HEK293T (cell line): ENCODE measurements around the gene VPS16.

Source experiments
- BHLHE40 ChIP-seq: fragments of 450-650 bp; IDR thresholded peaks from 2 replicates; pipeline ENCODE4 v1.6.1; 2016; ENCODE audit warnings: mild to moderate bottlenecking, moderate library complexity, borderline replicate concordance
- SP1 ChIP-seq: fragments of 450-650 bp; IDR thresholded peaks from 2 replicates; pipeline ENCODE4 v1.6.1; 2017

DNA sequence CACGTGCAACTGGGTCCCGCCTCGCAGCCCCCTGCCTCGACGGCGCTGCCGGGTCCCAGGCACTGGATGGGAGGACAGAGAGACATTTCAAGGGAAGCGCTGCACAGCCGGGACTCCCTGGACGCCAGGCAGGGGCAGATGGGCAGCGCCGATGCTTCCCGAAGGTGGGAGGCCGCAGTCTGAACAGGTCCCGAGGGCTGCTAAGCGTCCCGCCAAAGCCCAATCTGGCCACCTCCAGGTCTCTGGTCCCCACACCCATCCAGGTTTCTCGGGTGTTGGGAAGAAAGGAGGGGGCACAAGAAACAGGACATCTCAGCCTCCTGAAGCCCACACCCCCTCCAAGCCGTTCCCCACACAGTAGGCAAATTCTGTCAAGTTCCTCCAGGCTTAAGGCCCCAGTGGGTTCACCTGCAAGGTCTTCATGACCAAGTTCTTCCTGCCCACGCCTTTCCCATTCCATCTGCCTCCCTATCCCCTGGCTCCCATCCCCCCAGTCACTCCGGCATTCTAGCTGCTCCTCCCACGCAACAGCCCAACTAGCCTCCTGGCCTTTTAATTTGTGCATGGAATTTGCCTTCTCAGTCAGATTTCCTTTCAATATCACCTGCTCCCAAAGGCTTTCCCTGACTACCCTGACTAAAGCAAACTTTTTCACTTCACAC lies 34.7 kb upstream of the VPS16 start:
- TF ChIP-seq SP1 = no peak
- TF ChIP-seq BHLHE40 = no peak
